HepG2 (cell line): ENCODE data around the gene MRPL14. TPM values are rescaled to one million over a fixed set of nuclear protein-coding genes. Genes with fewer than 3 reads are reported as not detected.

Experiments
- E2F2 ChIP-seq: sonication (generic); formaldehyde crosslinking; IDR thresholded peaks from 2 replicates; pipeline ENCODE4 v1.4.0; 2020; ENCODE audit warnings: missing genetic modification reagents, borderline replicate concordance
- IRF9 ChIP-seq: sonication (generic); formaldehyde crosslinking; IDR thresholded peaks from 2 replicates; pipeline ENCODE4 v1.8.0; 2022; ENCODE audit warnings: missing genetic modification reagents, mild to moderate bottlenecking, borderline replicate concordance
- KDM5A ChIP-seq: fragments of 200-600 bp; sonication (generic); IDR thresholded peaks from 2 replicates; pipeline ENCODE4 v1.7.0; 2018; ENCODE audit warnings: antibody characterized with exemption, mild to moderate bottlenecking, low read length, borderline replicate concordance
- MAF1 ChIP-seq: sonication (generic); formaldehyde crosslinking; IDR thresholded peaks from 2 replicates; pipeline ENCODE4 v1.5.0; 2020; ENCODE audit warnings: missing genetic modification reagents, borderline replicate concordance
- PAWR ChIP-seq: sonication (generic); formaldehyde crosslinking; IDR thresholded peaks from 2 replicates; pipeline ENCODE4 v1.4.0; 2020; ENCODE audit warnings: missing genetic modification reagents, mild to moderate bottlenecking, borderline replicate concordance
- THAP9 ChIP-seq: sonication (generic); formaldehyde crosslinking; IDR thresholded peaks from 2 replicates; pipeline ENCODE4; 2020; ENCODE audit warnings: missing genetic modification reagents, mild to moderate bottlenecking, borderline replicate concordance
- XBP1 ChIP-seq: sonication (generic); formaldehyde crosslinking; IDR thresholded peaks from 2 replicates; pipeline ENCODE4 v1.5.0; 2020; ENCODE audit warnings: missing genetic modification reagents
- ZFX ChIP-seq: sonication (generic); formaldehyde crosslinking; IDR thresholded peaks from 2 replicates; pipeline ENCODE4 v1.4.0; 2020; ENCODE audit warnings: mild to moderate bottlenecking, low read depth, missing genetic modification reagents, moderate library complexity
- ZNF318 ChIP-seq: sonication (generic); formaldehyde crosslinking; IDR thresholded peaks from 2 replicates; pipeline ENCODE4 v1.4.0; 2020; ENCODE audit warnings: mild to moderate bottlenecking, missing genetic modification reagents
- ZNF33A ChIP-seq: sonication (generic); formaldehyde crosslinking; IDR thresholded peaks from 2 replicates; pipeline ENCODE4 v1.5.1; 2020; ENCODE audit warnings: missing genetic modification reagents, mild to moderate bottlenecking, moderate library complexity, borderline replicate concordance
- ZNF572 ChIP-seq: sonication (generic); formaldehyde crosslinking; IDR thresholded peaks from 2 replicates; pipeline ENCODE4 v1.5.1; 2020; ENCODE audit warnings: mild to moderate bottlenecking, missing genetic modification reagents
- ZNF597 ChIP-seq: sonication (generic); formaldehyde crosslinking; IDR thresholded peaks from 2 replicates; pipeline ENCODE4 v1.5.0; 2020; ENCODE audit warnings: missing genetic modification reagents
- ZNF629 ChIP-seq: sonication (generic); formaldehyde crosslinking; conservative IDR thresholded peaks from 2 replicates; pipeline ENCODE4 v1.5.0; 2020; ENCODE audit warnings: missing genetic modification reagents
- polyA plus RNA-seq, 8 experiments: library from polyadenylated mRNA; depleted of rRNA in 3 of 8; stranded (reverse) in 7 of 8; unstranded in 1 of 8; fragments of >200 nt; fragmentation: Illumina TruSeq in 4 of 8; extraction: Trizol in 4 of 8; gene quantifications; 2 replicates each; pipeline versions ENCODE4 v1.2.1 to v1.2.3, GENCODE V29; 2011 to 2016; ENCODE audit warnings: low read depth in 4 of 8, missing spikeins in 1 of 8, mixed read lengths in 1 of 8; ENCODE audit not compliant: insufficient read depth in 1 of 8
- total RNA-seq, 5 experiments: library from RNA; depleted of rRNA; stranded (reverse); fragments of >200 nt; fragmentation: Illumina TruSeq; extraction: Trizol; gene quantifications; 2 replicates each; pipeline ENCODE4 v1.2.3, GENCODE V29; 2016; ENCODE audit warnings: low read depth in 1 of 5

MRPL14 gene
- total and polyA plus RNA-seq, 2 of the 13 experiments (the other 11 are each of a cell fraction or from before 2014, with no cell fraction given): 157 to 178 TPM

GRCh38 chr6:44156494-44157151, 29.4 kb upstream of the MRPL14 start (continued):
- no peak; the same call in 1 of the 2 replicates for TF ChIP-seq ZNF318 (CRISPR knock-in tag)
- TF ChIP-seq XBP1 (CRISPR knock-in tag): no peak
- TF ChIP-seq IRF9 (CRISPR knock-in tag): no peak
- TF ChIP-seq PAWR: no peak
- TF ChIP-seq ZNF629 (CRISPR knock-in tag): peak; percentile 92
- no peak for TF ChIP-seq E2F2
- TF ChIP-seq ZNF33A (CRISPR knock-in tag): peak; percentile 18; the same call in 1 of the 2 replicates
- peak; percentile 93 for TF ChIP-seq ZFX (CRISPR knock-in tag)
- peak; percentile 76 for TF ChIP-seq THAP9 (CRISPR knock-in tag)
- TF ChIP-seq ZNF572 (CRISPR knock-in tag): peak; percentile 39; the same call in 1 of the 2 replicates
- no peak for TF ChIP-seq KDM5A
- TF ChIP-seq MAF1 (CRISPR knock-in tag): no peak
- no peak for TF ChIP-seq ZNF597 (CRISPR knock-in tag)
